ENCODE results near the gene GPR33. TPM values are rescaled to one million over a fixed set of nuclear protein-coding genes. Genes with fewer than 3 reads are reported as not detected.

Gene GPR33
- total and polyA plus RNA-seq, 10 of the 15 experiments (the other 5 are each of a cell fraction or from before 2014, with no cell fraction given), result not detected

- RAD21 ChIA-PET (ENCODE audit: unreplicated experiment), result no interaction called here
- Histone ChIP-seq H3K9ac (ENCODE audit: control insufficient read depth, insufficient read depth, low read length) (no peak overlapping the region), H3K4me3 (no peak overlapping the region), H3K27ac (ENCODE audit: control insufficient read depth, insufficient read depth) (no peak overlapping the region), H3K79me2 (ENCODE audit: control insufficient read depth, insufficient read depth, low read length) (no peaks in the 10 kb centered on the region), H3K4me2 (ENCODE audit: control insufficient read depth, insufficient read depth) (no peak overlapping the region), H2AFZ (ENCODE audit: control insufficient read depth, low read depth, low read length) (no peak overlapping the region), H3K27me3 (replicated peaks in 1 of 2; ENCODE audit: control insufficient read depth in 2 of 2, insufficient read depth in 2 of 2, low read length in 1 of 2) (no peaks in the 10 kb centered on the region), H4K20me1 (ENCODE audit: control insufficient read depth, insufficient read depth) (no peaks in the 10 kb centered on the region), H3K9me3 (replicated peaks; ENCODE audit: control insufficient read depth, insufficient read depth, low read length) (no peaks in the 10 kb centered on the region), H3K4me1 (ENCODE audit: control insufficient read depth, insufficient read depth, low read length) (no peaks in the 10 kb centered on the region), H3K36me3 (ENCODE audit: control insufficient read depth in 2 of 2, insufficient read depth in 2 of 2, low read length in 1 of 2) (no peaks in the 10 kb centered on the region)
- TF ChIP-seq BHLHE40 (IDR thresholded peaks at IDR 0.05; ENCODE audit: borderline replicate concordance in 1 of 2, low read depth in 2 of 2, low read length in 1 of 2) (no peak), NBN (IDR thresholded peaks at IDR 0.05) (no peak), JUNB (IDR thresholded peaks at IDR 0.05) (no peak), SREBF1 (IDR thresholded peaks at IDR 0.05; ENCODE audit: low read length) (no peak), YBX1 (IDR thresholded peaks at IDR 0.05) (no peak), ZNF207 (IDR thresholded peaks at IDR 0.05; ENCODE audit: borderline replicate concordance) (no peak), BCL11A (IDR thresholded peaks at IDR 0.05; ENCODE audit: low read depth, low read length) (no peak)
- TF ChIP-seq, protein P1, sequence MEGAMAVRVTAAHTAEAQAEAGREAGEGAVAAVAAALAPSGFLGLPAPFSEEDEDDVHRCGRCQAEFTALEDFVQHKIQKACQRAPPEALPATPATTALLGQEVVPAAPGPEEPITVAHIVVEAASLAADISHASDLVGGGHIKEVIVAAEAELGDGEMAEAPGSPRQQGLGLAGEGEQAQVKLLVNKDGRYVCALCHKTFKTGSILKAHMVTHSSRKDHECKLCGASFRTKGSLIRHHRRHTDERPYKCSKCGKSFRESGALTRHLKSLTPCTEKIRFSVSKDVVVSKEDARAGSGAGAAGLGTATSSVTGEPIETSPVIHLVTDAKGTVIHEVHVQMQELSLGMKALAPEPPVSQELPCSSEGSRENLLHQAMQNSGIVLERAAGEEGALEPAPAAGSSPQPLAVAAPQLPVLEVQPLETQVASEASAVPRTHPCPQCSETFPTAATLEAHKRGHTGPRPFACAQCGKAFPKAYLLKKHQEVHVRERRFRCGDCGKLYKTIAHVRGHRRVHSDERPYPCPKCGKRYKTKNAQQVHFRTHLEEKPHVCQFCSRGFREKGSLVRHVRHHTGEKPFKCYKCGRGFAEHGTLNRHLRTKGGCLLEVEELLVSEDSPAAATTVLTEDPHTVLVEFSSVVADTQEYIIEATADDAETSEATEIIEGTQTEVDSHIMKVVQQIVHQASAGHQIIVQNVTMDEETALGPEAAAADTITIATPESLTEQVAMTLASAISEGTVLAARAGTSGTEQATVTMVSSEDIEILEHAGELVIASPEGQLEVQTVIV (IDR thresholded peaks at IDR 0.05; ENCODE audit: borderline replicate concordance, partially characterized antibody), result no peak
- WGBS (ENCODE audit: insufficient coverage, insufficient replicate concordance, low lambda C conversion rate, missing lambda C conversion rate), result 75% methylated on average over 6 of the region's 6 CpGs
- intact Hi-C loops (cut with micrococcal nuclease; ENCODE audit: unreplicated experiment) (no loop called here), in situ Hi-C loops (cut with MboI) (no loop called here)
- ATAC-seq (no peak), FAIRE-seq (no peak), DNase-seq (ENCODE audit: low read depth, low spot score) (no peak)
- no TSS peak for BruUV-seq (replicated peaks)
- SMC1A ChIA-PET (ENCODE audit: uncharacterized antibody, unreplicated experiment), result no interaction called here
- POLR2A ChIA-PET, result no interaction called here
- CTCF ChIA-PET, result no interaction called here
Observed at GRCh38 chr14:31477248-31477647, 10.6 kb downstream of the GPR33 start.

Measured in GM12878 (cell line).